ENCODE measurements around the gene SPATA18. TPM values are rescaled to one million over a fixed set of nuclear protein-coding genes. Genes with fewer than 3 reads are reported as not detected.

Gene SPATA18
- total RNA-seq, 3 donors from 2014 or later = 8.8 to 11.0 (median 9.6) TPM

GRCh38 chr4:52110171-52110570 is 59.1 kb downstream of the SPATA18 start:
- no peaks in the 10 kb centered on the region for H3K36me3 ChIP-seq
- no peaks in the 10 kb centered on the region for H3K27me3 ChIP-seq
- TF ChIP-seq POLR2AphosphoS5 (IDR thresholded peaks at IDR 0.05) (no peak), CTCF (IDR thresholded peaks at IDR 0.05) (no peak), POLR2A (IDR thresholded peaks at IDR 0.05) (no peak)
- no peaks in the 10 kb centered on the region for H3K4me1 ChIP-seq
- no peak for DNase-seq (ENCODE audit: low spot score in 2 of 2)
- no peak overlapping the region for H3K27ac ChIP-seq
- no peak overlapping the region for H3K4me3 ChIP-seq
- intact Hi-C loops (cut with DNase I; ENCODE audit: low total_unique reads) = no loop called here
- H3K9me3 ChIP-seq = no peaks in the 10 kb centered on the region

- no peak for DNase-seq (ENCODE audit: low spot score in 2 of 2)
- H3K36me3 ChIP-seq = no peaks in the 10 kb centered on the region
- TF ChIP-seq POLR2A (IDR thresholded peaks at IDR 0.05) (no peak), POLR2AphosphoS5 (IDR thresholded peaks at IDR 0.05) (no peak), CTCF (IDR thresholded peaks at IDR 0.05) (no peak)
- no peaks in the 10 kb centered on the region for H3K27me3 ChIP-seq
- no peaks in the 10 kb centered on the region for H3K4me1 ChIP-seq
- no peak overlapping the region for H3K27ac ChIP-seq
- no peak overlapping the region for H3K4me3 ChIP-seq
- intact Hi-C loops (cut with DNase I; ENCODE audit: low total_unique reads) = no loop called here
- H3K9me3 ChIP-seq = no peaks in the 10 kb centered on the region
Measured at GRCh38 chr4:52111995-52112394, 60.9 kb downstream of the SPATA18 start.

- H3K9me3 ChIP-seq = no peaks in the 10 kb centered on the region
- no peak overlapping the region for H3K4me3 ChIP-seq
- H3K4me1 ChIP-seq = no peaks in the 10 kb centered on the region
- no peak for TF ChIP-seq POLR2AphosphoS5 (IDR thresholded peaks at IDR 0.05)
- TF ChIP-seq CTCF (IDR thresholded peaks at IDR 0.05) = no peak
- TF ChIP-seq POLR2A (IDR thresholded peaks at IDR 0.05) = no peak
- DNase-seq (ENCODE audit: low spot score in 2 of 2) = no peak
- no peak overlapping the region for H3K27ac ChIP-seq
- H3K27me3 ChIP-seq = no peaks in the 10 kb centered on the region
- intact Hi-C loops (cut with DNase I; ENCODE audit: low total_unique reads) = no loop called here
- H3K36me3 ChIP-seq = no peaks in the 10 kb centered on the region
Measured at GRCh38 chr4:52112411-52112810, 61.3 kb downstream of the SPATA18 start.

- intact Hi-C loops (cut with DNase I; ENCODE audit: low total_unique reads) = no loop called here
- Histone ChIP-seq H3K4me3 (no peak overlapping the region), H3K27me3 (no peaks in the 10 kb centered on the region), H3K27ac (no peak overlapping the region), H3K4me1 (no peaks in the 10 kb centered on the region), H3K36me3 (no peaks in the 10 kb centered on the region), H3K9me3 (no peaks in the 10 kb centered on the region)
- TF ChIP-seq POLR2A (IDR thresholded peaks at IDR 0.05) = no peak
- TF ChIP-seq CTCF (IDR thresholded peaks at IDR 0.05) = no peak
- no peak for TF ChIP-seq POLR2AphosphoS5 (IDR thresholded peaks at IDR 0.05)
- DNase-seq (ENCODE audit: low spot score in 2 of 2) = no peak
Measured at GRCh38 chr4:52116641-52117040, 65.5 kb downstream of the SPATA18 start.

GRCh38 chr4:52126226-52126625 is 75.1 kb downstream of the SPATA18 start:
- DNase-seq (ENCODE audit: low spot score in 2 of 2) = no peak
- Histone ChIP-seq H3K27me3 (no peaks in the 10 kb centered on the region), H3K4me3 (no peak overlapping the region), H3K9me3 (peaks cover 0 to 8% of the 10 kb centered on the region in 2 donors), H3K4me1 (no peaks in the 10 kb centered on the region), H3K36me3 (no peaks in the 10 kb centered on the region), H3K27ac (no peak overlapping the region)
- intact Hi-C loops (cut with DNase I; ENCODE audit: low total_unique reads) = no loop called here
- TF ChIP-seq POLR2A (IDR thresholded peaks at IDR 0.05) (no peak), CTCF (IDR thresholded peaks at IDR 0.05) (no peak), POLR2AphosphoS5 (IDR thresholded peaks at IDR 0.05) (no peak)

Measured in breast epithelium (tissue), 4 donors.